HCT116 (cell line): ENCODE measurements around the gene SLC44A1. TPM values are rescaled to one million over a fixed set of nuclear protein-coding genes. Genes with fewer than 3 reads are reported as not detected.

Experiments used
- ATAC-seq: fragments of 200-7000 bp; cut with Tn5 transposase; 2 replicates; pipeline ENCODE4 v1.9.1; 2020; ENCODE audit warnings: mild to moderate bottlenecking, moderate library complexity
- BruUV-seq: library from RNA; stranded (reverse); fragments of 400-500 nt; replicated peaks from 2 replicates; lab custom pipeline; 2021; lab: Mats Ljungman, UMichigan
- CTCF ChIA-PET: fragments of 300-600 bp; sonication (Branson Sonifier 250); formaldehyde crosslinking; loops from one replicate; lab custom pipeline; 2021; ENCODE audit warnings: antibody characterized with exemption; lab: Charles Lee
- POLR2A ChIA-PET: fragments of 300-600, 350-600 bp; sonication (Branson Sonifier 250); formaldehyde crosslinking; loops from one replicate; lab custom pipeline; 2021; ENCODE audit warnings: antibody characterized with exemption; lab: Charles Lee
- RAD21 ChIA-PET, 2 experiments: fragments of 300-600 bp; sonication (Branson Sonifier 250); formaldehyde crosslinking; loops; one replicate each; lab custom pipeline; 2023; ENCODE audit warnings: low total read pairs in 2 of 2; ENCODE audit not compliant: uncharacterized antibody in 2 of 2, unreplicated experiment in 2 of 2, low non-redundant PET in 1 of 2; lab: Charles Lee
- DNase-seq: peaks from one replicate; pipeline ENCODE4 v3.0.0-alpha.2; 2010; ENCODE audit warnings: low read depth, low spot score
- H2AFZ ChIP-seq: fragments of 200-600 bp; shearing (Covaris generic), sonication (generic); 2 replicates; pipeline ENCODE4 v1.6.1; 2017; ENCODE audit warnings: low read depth, mixed run types, mixed read lengths, antibody characterized with exemption, low read length; ENCODE audit not compliant: poor library complexity, severe bottlenecking
- H3K27ac ChIP-seq: 2 replicates; pipeline ENCODE4 v1.5.1; 2012; ENCODE audit warnings: low read depth, low read length
- H3K27me3 ChIP-seq: fragments of 200-600 bp; sonication (generic); 2 replicates; pipeline ENCODE4 v1.6.1; 2016; ENCODE audit warnings: mixed run types, low read length, mixed read lengths; ENCODE audit not compliant: insufficient read depth
- H3K36me3 ChIP-seq, 2 experiments: fragments of 200-500 bp in 1 of 2; fragments of 200-600 bp in 1 of 2; sonication (Bioruptor generic) in 1 of 2; sonication (generic) in 1 of 2; 2 replicates each; pipeline versions ENCODE4 v1.5.1 to v1.6.1; 2014 to 2016; ENCODE audit warnings: low read length in 2 of 2, inconsistent platforms in 1 of 2, mixed read lengths in 1 of 2, mixed run types in 1 of 2; ENCODE audit not compliant: insufficient read depth in 2 of 2, control insufficient read depth in 1 of 2
- H3K4me1 ChIP-seq, 2 experiments: fragments of 200-600 bp in 1 of 2; sonication (generic) in 1 of 2; 2 replicates each; pipeline versions ENCODE4 v1.5.1 to v1.6.1; 2012 to 2017; ENCODE audit warnings: low read length in 2 of 2, inconsistent platforms in 1 of 2, mild to moderate bottlenecking in 1 of 2, mixed read lengths in 1 of 2, mixed run types in 1 of 2, moderate library complexity in 1 of 2; ENCODE audit not compliant: insufficient read depth in 2 of 2, control insufficient read depth in 1 of 2
- H3K4me2 ChIP-seq: fragments of 200-600 bp; sonication (generic); 2 replicates; pipeline ENCODE4 v1.6.1; 2017; ENCODE audit warnings: mixed run types, low read length, mixed read lengths
- H3K4me3 ChIP-seq, 2 experiments: fragments of 200-600 bp in 1 of 2; sonication (generic) in 1 of 2; replicated peaks in 1 of 2; 2 replicates each; pipeline ENCODE4 v1.5.1; 2011 to 2016; ENCODE audit warnings: low read length in 2 of 2, control low read depth in 1 of 2, low read depth in 1 of 2, mild to moderate bottlenecking in 1 of 2, mixed read lengths in 1 of 2, mixed run types in 1 of 2
- H3K79me2 ChIP-seq: fragments of 200-600 bp; sonication (generic); 2 replicates; pipeline ENCODE4 v1.6.1; 2017; ENCODE audit warnings: mild to moderate bottlenecking, mixed run types, low read length, moderate library complexity, mixed read lengths; ENCODE audit not compliant: insufficient read depth
- H3K9ac ChIP-seq: fragments of 200-600 bp; sonication (generic); 2 replicates; pipeline ENCODE4 v1.6.1; 2016; ENCODE audit warnings: low read length, mixed read lengths
- H3K9me2 ChIP-seq: fragments of 200-600 bp; sonication (generic), shearing (Covaris generic); 2 replicates; pipeline ENCODE4 v1.6.1; 2017; ENCODE audit warnings: mixed run types, mild to moderate bottlenecking, moderate library complexity; ENCODE audit not compliant: insufficient read depth
- H3K9me3 ChIP-seq, 2 experiments: fragments of 200-500 bp in 1 of 2; fragments of 200-600 bp in 1 of 2; sonication (Bioruptor generic) in 1 of 2; sonication (generic) in 1 of 2; 2 replicates each; pipeline ENCODE4 v1.6.1; 2014 to 2017; ENCODE audit warnings: low read length in 2 of 2, mixed read lengths in 2 of 2, inconsistent platforms in 1 of 2, low read depth in 1 of 2, mild to moderate bottlenecking in 1 of 2, mixed run types in 1 of 2, moderate library complexity in 1 of 2; ENCODE audit not compliant: control insufficient read depth in 1 of 2, insufficient read depth in 1 of 2
- H4K20me1 ChIP-seq: fragments of 200-600 bp; sonication (generic), shearing (Covaris generic); 2 replicates; pipeline ENCODE4 v1.6.1; 2017; ENCODE audit warnings: mixed run types, mild to moderate bottlenecking, moderate library complexity; ENCODE audit not compliant: insufficient read depth
- CEBPB ChIP-seq: IDR thresholded peaks from 2 replicates; pipeline ENCODE4 v1.6.1; 2012; ENCODE audit warnings: low read depth
- EGR1 ChIP-seq: IDR thresholded peaks from 2 replicates; pipeline ENCODE4 v1.6.1; 2012; ENCODE audit warnings: low read depth
- ELF1 ChIP-seq: IDR thresholded peaks from 2 replicates; pipeline ENCODE4 v1.6.1; 2012; ENCODE audit warnings: low read depth, borderline replicate concordance
- EZH2 ChIP-seq: fragments of 200-600 bp; sonication (generic); IDR thresholded peaks from 2 replicates; pipeline ENCODE4 v1.6.1; 2017; ENCODE audit warnings: antibody characterized with exemption, mixed run types
- EZH2phosphoT487 ChIP-seq: fragments of 200-600 bp; IDR thresholded peaks from 2 replicates; pipeline ENCODE4 v1.6.1; 2018; ENCODE audit warnings: antibody characterized with exemption, borderline replicate concordance
- JUND ChIP-seq: IDR thresholded peaks from 2 replicates; pipeline ENCODE4 v1.6.1; 2012
- POLR2A ChIP-seq: IDR thresholded peaks from 2 replicates; pipeline ENCODE4 v1.7.0; 2011; ENCODE audit warnings: borderline replicate concordance; ENCODE audit not compliant: insufficient read depth, insufficient read length; ENCODE audit errors: extremely low read depth
- RAD21 ChIP-seq: IDR thresholded peaks from 2 replicates; pipeline ENCODE4 v1.6.1; 2012; ENCODE audit warnings: low read depth, mild to moderate bottlenecking
- SRF ChIP-seq: IDR thresholded peaks from 2 replicates; pipeline ENCODE4 v1.6.1; 2012; ENCODE audit warnings: low read depth
- ZNF274 ChIP-seq: fragments of 200-500 bp; sonication (Bioruptor generic); IDR thresholded peaks from 2 replicates; pipeline ENCODE4 v1.6.1; 2014; ENCODE audit warnings: mild to moderate bottlenecking, low read depth, low read length, inconsistent platforms
- intact Hi-C: fragments of 100-400 bp; cut with micrococcal nuclease; formaldehyde crosslinking; loops from 2 replicates; pipeline ENCODE4 v1.10.0; 2022
- total RNA-seq: library from RNA; stranded (reverse); gene quantifications from one replicate; pipeline ENCODE4 v1.2.1, GENCODE V29; 2021; ENCODE audit not compliant: unreplicated experiment
- TF ChIP-seq, protein P1 (sequence below): IDR thresholded peaks from 2 replicates; pipeline ENCODE4 v1.6.1; 2012
- TF ChIP-seq, protein P2 (sequence below): IDR thresholded peaks from 2 replicates; pipeline ENCODE4 v1.6.1; 2011; ENCODE audit warnings: mild to moderate bottlenecking, low read length, moderate library complexity; ENCODE audit not compliant: insufficient replicate concordance; ENCODE audit errors: extremely low read depth
- TF ChIP-seq, protein P3 (sequence below): IDR thresholded peaks from 2 replicates; pipeline ENCODE4 v1.6.1; 2012
- TF ChIP-seq, protein P4 (sequence below), 3 experiments: fragments of 200-600 bp in 1 of 3; sonication (generic) in 1 of 3; IDR thresholded peaks in 2 of 3; conservative IDR thresholded peaks in 1 of 3; 2 replicates each; pipeline ENCODE4 v1.5.1; 2012 to 2017; ENCODE audit warnings: low read depth in 2 of 3, low read length in 2 of 3, antibody characterized with exemption in 1 of 3, borderline replicate concordance in 1 of 3, control low read depth in 1 of 3, mild to moderate bottlenecking in 1 of 3, mixed read lengths in 1 of 3, mixed run types in 1 of 3, moderate library complexity in 1 of 3; ENCODE audit not compliant: insufficient read depth in 1 of 3

Gene SLC44A1
- total RNA-seq, 1 experiment from 2014 or later, result 44.1 TPM

DNA sequence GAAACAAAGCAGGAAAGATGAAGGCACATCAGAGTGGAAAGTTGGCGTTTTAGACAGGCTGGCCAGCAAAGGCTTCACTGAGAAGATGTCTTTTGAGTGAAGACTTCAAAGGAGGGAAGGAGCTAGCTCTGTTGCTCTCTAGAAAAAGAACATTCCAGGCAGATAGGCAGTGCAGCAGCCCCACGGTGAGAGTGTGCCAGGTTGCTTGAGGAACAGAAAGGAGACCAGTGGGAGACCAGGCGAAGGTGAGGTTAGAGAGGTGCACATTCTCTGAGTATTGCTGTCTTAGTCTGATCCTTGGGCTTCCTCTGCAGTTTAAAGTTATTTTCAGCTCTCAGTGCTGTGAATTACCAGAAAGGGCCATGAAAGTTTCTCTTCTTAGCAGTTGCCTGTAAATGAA lies 83.8 kb downstream of the SLC44A1 start:
- CTCF ChIA-PET, result no interaction called here

More for the DNA sequence above, 83.8 kb downstream of the SLC44A1 start:
- Histone ChIP-seq H3K27ac (no peak overlapping the region), H3K4me2 (no peak overlapping the region), H3K9me3 (no peaks in the 10 kb centered on the region), H3K9me2 (no peaks in the 10 kb centered on the region), H3K79me2 (no peaks in the 10 kb centered on the region), H3K36me3 (no peaks in the 10 kb centered on the region), H3K4me1 (peaks cover 0 to 3% of the 10 kb centered on the region in 2 experiments; a peak in 1 of 4 replicates), H3K9ac (no peak overlapping the region), H4K20me1 (no peaks in the 10 kb centered on the region), H2AFZ (no peak overlapping the region), H3K27me3 (no peaks in the 10 kb centered on the region), H3K4me3 (no peak overlapping the region)
- no TSS peak for BruUV-seq
- intact Hi-C loops, result no loop called here
- TF ChIP-seq, protein P1, sequence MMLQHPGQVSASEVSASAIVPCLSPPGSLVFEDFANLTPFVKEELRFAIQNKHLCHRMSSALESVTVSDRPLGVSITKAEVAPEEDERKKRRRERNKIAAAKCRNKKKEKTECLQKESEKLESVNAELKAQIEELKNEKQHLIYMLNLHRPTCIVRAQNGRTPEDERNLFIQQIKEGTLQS, result no peak
- no peak for TF ChIP-seq POLR2A
- TF ChIP-seq EZH2phosphoT487, result no peak
- TF ChIP-seq, protein P2, sequence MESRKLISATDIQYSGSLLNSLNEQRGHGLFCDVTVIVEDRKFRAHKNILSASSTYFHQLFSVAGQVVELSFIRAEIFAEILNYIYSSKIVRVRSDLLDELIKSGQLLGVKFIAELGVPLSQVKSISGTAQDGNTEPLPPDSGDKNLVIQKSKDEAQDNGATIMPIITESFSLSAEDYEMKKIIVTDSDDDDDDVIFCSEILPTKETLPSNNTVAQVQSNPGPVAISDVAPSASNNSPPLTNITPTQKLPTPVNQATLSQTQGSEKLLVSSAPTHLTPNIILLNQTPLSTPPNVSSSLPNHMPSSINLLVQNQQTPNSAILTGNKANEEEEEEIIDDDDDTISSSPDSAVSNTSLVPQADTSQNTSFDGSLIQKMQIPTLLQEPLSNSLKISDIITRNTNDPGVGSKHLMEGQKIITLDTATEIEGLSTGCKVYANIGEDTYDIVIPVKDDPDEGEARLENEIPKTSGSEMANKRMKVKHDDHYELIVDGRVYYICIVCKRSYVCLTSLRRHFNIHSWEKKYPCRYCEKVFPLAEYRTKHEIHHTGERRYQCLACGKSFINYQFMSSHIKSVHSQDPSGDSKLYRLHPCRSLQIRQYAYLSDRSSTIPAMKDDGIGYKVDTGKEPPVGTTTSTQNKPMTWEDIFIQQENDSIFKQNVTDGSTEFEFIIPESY, result no peak
- no peak for TF ChIP-seq ELF1
- no peak for TF ChIP-seq EGR1
- TF ChIP-seq SRF, result no peak
- no peak for TF ChIP-seq JUND
- TF ChIP-seq, protein P3, sequence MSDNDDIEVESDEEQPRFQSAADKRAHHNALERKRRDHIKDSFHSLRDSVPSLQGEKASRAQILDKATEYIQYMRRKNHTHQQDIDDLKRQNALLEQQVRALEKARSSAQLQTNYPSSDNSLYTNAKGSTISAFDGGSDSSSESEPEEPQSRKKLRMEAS, result no peak
- TF ChIP-seq RAD21, result no peak
- TF ChIP-seq EZH2, result no peak
- TF ChIP-seq CEBPB, result no peak
- TF ChIP-seq, protein P4, sequence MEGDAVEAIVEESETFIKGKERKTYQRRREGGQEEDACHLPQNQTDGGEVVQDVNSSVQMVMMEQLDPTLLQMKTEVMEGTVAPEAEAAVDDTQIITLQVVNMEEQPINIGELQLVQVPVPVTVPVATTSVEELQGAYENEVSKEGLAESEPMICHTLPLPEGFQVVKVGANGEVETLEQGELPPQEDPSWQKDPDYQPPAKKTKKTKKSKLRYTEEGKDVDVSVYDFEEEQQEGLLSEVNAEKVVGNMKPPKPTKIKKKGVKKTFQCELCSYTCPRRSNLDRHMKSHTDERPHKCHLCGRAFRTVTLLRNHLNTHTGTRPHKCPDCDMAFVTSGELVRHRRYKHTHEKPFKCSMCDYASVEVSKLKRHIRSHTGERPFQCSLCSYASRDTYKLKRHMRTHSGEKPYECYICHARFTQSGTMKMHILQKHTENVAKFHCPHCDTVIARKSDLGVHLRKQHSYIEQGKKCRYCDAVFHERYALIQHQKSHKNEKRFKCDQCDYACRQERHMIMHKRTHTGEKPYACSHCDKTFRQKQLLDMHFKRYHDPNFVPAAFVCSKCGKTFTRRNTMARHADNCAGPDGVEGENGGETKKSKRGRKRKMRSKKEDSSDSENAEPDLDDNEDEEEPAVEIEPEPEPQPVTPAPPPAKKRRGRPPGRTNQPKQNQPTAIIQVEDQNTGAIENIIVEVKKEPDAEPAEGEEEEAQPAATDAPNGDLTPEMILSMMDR (IDR thresholded peaks at IDR 0.05 in 2 of 3, conservative IDR thresholded peaks at IDR 0.05 in 1 of 3; ENCODE audit: borderline replicate concordance in 1 of 3, insufficient read depth in 1 of 3, low read depth in 2 of 3, low read length in 2 of 3), result no peak
- no peak for TF ChIP-seq ZNF274
- RAD21 ChIA-PET, result no interaction called here
- ATAC-seq (no peak), DNase-seq (no peak)
- POLR2A ChIA-PET, result no interaction called here
